Prostate gland (tissue), 2 donors: ENCODE results near the gene PRR7. TPM values are rescaled to one million over a fixed set of nuclear protein-coding genes. Genes with fewer than 3 reads are reported as not detected.
A peak's percentile ranks its signal among the peaks of the same experiment; 100 is the strongest.

Experiments
- DNase-seq: peaks from one replicate; pipeline ENCODE4 v3.0.0-alpha.2; 2019; ENCODE audit warnings: low spot score
- H3K27ac ChIP-seq, 2 donors: fragments of 200-600 bp; sonication (generic); 2 replicates each; pipeline ENCODE4 v1.5.1; 2017 to 2019
- H3K27me3 ChIP-seq: fragments of 200-600 bp; sonication (generic); replicated peaks from 2 replicates; pipeline ENCODE4 v1.5.1; 2019; ENCODE audit not compliant: insufficient read depth
- H3K36me3 ChIP-seq, 2 donors: fragments of 200-600 bp; sonication (generic); 1 replicate in 1 of 2; 2 replicates in 1 of 2; pipeline versions ENCODE4 v1.5.1 to v1.8.1; 2017 to 2019
- H3K4me1 ChIP-seq: fragments of 200-600 bp; sonication (generic); replicated peaks from 2 replicates; pipeline ENCODE4 v1.5.1; 2019
- H3K4me3 ChIP-seq, 2 donors: fragments of 200-600 bp; sonication (generic); 2 replicates each; pipeline ENCODE4 v1.5.1; 2017 to 2019
- H3K9me3 ChIP-seq: fragments of 200-600 bp; sonication (generic); 2 replicates; pipeline ENCODE4 v1.5.1; 2017
- POLR2A ChIP-seq: fragments of 450-650 bp; IDR thresholded peaks from one replicate; pipeline ENCODE4 v1.6.1; 2016; ENCODE audit warnings: antibody characterized with exemption, mild to moderate bottlenecking
- POLR2AphosphoS5 ChIP-seq: sonication (generic); formaldehyde crosslinking; IDR thresholded peaks from one replicate; pipeline ENCODE4 v1.6.1; 2017; ENCODE audit warnings: antibody characterized with exemption
- WGBS: methylation state at CpG from one replicate; pipeline ENCODE4 v1.1.5; 2018; 5-methylcytosine and 5-hydroxymethylcytosine counted together
- intact Hi-C: fragments of 100-400 bp; cut with DNase I; formaldehyde crosslinking; loops from one replicate; pipeline ENCODE4 v1.14.2; 2022
- total RNA-seq, 2 donors: library from RNA; depleted of rRNA; stranded (reverse); fragments of >200 nt; gene quantifications; one replicate each; pipeline ENCODE4 v1.1.0, GENCODE V29; 2016
- TF ChIP-seq, protein P1 (sequence below), 4 experiments: fragments of 200-600 bp in 2 of 4; fragments of 450-650 bp in 2 of 4; sonication (generic) in 2 of 4; IDR thresholded peaks; 1 replicate in 3 of 4; 2 replicates in 1 of 4; pipeline ENCODE4 v1.5.1; 2016 to 2019; ENCODE audit warnings: antibody characterized with exemption in 4 of 4, mild to moderate bottlenecking in 2 of 4, moderate library complexity in 2 of 4

PRR7 gene
- total RNA-seq, 2 donors from 2014 or later = 8.7 to 11.0 TPM

DNA sequence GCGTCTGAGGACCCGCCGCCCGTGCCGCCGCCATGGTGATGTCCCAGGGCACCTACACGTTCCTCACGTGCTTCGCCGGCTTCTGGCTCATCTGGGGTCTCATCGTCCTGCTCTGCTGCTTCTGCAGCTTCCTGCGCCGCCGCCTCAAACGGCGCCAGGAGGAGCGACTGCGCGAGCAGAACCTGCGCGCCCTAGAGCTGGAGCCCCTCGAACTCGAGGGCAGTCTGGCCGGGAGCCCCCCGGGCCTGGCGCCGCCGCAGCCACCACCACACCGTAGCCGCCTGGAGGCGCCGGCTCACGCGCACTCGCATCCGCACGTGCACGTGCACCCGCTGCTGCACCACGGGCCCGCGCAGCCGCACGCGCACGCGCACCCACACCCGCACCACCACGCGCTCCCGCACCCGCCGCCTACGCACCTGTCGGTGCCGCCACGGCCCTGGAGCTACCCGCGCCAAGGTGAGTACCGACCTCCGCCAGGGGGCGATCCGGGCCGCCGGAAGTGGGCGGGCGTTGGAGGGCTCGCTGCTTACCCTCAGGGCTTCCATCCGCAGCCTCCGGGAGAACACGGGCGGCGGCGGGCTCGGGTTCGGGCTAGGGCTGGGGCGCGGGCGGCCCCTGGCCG is 8.5 kb downstream of the PRR7 start:
- H3K27ac ChIP-seq = peak overlapping the region; percentile 71 to 79
- WGBS = 0% methylated on average over 41 of the region's 80 CpGs
- no peaks in the 10 kb centered on the region for H3K27me3 ChIP-seq
- peak overlapping the region; percentile 42 to 54 for H3K4me3 ChIP-seq
- TF ChIP-seq POLR2AphosphoS5 = no peak
- TF ChIP-seq, protein P1, sequence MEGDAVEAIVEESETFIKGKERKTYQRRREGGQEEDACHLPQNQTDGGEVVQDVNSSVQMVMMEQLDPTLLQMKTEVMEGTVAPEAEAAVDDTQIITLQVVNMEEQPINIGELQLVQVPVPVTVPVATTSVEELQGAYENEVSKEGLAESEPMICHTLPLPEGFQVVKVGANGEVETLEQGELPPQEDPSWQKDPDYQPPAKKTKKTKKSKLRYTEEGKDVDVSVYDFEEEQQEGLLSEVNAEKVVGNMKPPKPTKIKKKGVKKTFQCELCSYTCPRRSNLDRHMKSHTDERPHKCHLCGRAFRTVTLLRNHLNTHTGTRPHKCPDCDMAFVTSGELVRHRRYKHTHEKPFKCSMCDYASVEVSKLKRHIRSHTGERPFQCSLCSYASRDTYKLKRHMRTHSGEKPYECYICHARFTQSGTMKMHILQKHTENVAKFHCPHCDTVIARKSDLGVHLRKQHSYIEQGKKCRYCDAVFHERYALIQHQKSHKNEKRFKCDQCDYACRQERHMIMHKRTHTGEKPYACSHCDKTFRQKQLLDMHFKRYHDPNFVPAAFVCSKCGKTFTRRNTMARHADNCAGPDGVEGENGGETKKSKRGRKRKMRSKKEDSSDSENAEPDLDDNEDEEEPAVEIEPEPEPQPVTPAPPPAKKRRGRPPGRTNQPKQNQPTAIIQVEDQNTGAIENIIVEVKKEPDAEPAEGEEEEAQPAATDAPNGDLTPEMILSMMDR (IDR thresholded peaks at IDR 0.05) = peak; percentile 61 to 93 (median 85)
- TF ChIP-seq POLR2A = peak; percentile 34
- no peaks in the 10 kb centered on the region for H3K9me3 ChIP-seq
- no peaks in the 10 kb centered on the region for H3K36me3 ChIP-seq
- intact Hi-C loops = loop anchor here (2.0 to 5.0 kb wide), 4 partner anchors 44 to 138 kb away; no protein-coding TSS in a partner anchor
- H3K4me1 ChIP-seq = no peaks in the 10 kb centered on the region
- DNase-seq = peak; percentile 71

DNA sequence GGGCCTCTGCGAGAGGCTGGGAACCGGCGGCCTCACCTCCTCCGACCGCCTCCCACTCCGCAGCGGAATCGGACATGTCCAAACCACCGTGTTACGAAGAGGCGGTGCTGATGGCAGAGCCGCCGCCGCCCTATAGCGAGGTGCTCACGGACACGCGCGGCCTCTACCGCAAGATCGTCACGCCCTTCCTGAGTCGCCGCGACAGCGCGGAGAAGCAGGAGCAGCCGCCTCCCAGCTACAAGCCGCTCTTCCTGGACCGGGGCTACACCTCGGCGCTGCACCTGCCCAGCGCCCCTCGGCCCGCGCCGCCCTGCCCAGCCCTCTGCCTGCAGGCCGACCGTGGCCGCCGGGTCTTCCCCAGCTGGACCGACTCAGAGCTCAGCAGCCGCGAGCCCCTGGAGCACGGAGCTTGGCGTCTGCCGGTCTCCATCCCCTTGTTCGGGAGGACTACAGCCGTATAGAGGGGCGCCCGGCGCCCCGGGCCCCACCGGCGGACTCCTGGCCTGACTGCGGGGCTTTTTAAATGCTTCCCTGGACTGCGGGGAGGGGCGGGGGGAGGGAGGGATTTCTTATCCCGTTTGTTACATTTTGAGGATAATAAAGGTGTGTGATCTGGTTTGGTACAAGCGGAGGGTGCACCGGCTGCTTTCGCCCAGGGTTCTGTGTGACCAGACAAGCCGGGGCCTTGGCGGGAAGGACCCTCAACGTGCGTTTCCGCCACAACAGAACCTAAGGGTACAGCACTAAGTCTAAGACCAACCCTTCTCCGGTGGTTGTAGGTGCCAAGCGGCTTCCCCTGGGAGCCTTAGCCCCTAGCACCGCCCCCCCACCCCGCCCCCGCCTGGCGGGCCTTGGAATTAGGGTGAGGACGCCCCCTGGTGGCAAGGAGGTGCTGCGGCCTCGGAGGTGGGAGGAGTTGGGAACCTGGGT is 9.3 kb downstream of the PRR7 start:
- H3K36me3 ChIP-seq = no peaks in the 10 kb centered on the region
- intact Hi-C loops = loop anchor here (2.0 to 5.0 kb wide), 4 partner anchors 43 to 139 kb away; no protein-coding TSS in a partner anchor
- under 1% methylated on average over 59 of the region's 76 CpGs for WGBS
- DNase-seq = peak; percentile 91
- H3K9me3 ChIP-seq = no peaks in the 10 kb centered on the region
- peak overlapping the region; percentile 42 to 54 for H3K4me3 ChIP-seq
- H3K27ac ChIP-seq = peak overlapping the region; percentile 71 to 79
- no peaks in the 10 kb centered on the region for H3K4me1 ChIP-seq
- no peaks in the 10 kb centered on the region for H3K27me3 ChIP-seq
- TF ChIP-seq POLR2A (no peak), POLR2AphosphoS5 (peak; percentile 37)
- TF ChIP-seq, protein P1 (IDR thresholded peaks at IDR 0.05) = peak; percentile 75 to 98 (median 90)

GRCh38 chr5:177456591-177456964 is 10.0 kb downstream of the PRR7 start:
- Histone ChIP-seq H3K9me3 (no peaks in the 10 kb centered on the region), H3K4me3 (peak overlapping the region in 1 of 2 donors; percentile 42), H3K36me3 (no peaks in the 10 kb centered on the region), H3K4me1 (no peaks in the 10 kb centered on the region), H3K27me3 (no peaks in the 10 kb centered on the region), H3K27ac (no peak overlapping the region)
- TF ChIP-seq POLR2A = no peak
- WGBS = 33% methylated on average over 12 of the region's 12 CpGs
- intact Hi-C loops = loop anchor here (5.0 kb wide), 1 partner anchor 139 kb away; no protein-coding TSS in a partner anchor
- DNase-seq = no peak

DNA sequence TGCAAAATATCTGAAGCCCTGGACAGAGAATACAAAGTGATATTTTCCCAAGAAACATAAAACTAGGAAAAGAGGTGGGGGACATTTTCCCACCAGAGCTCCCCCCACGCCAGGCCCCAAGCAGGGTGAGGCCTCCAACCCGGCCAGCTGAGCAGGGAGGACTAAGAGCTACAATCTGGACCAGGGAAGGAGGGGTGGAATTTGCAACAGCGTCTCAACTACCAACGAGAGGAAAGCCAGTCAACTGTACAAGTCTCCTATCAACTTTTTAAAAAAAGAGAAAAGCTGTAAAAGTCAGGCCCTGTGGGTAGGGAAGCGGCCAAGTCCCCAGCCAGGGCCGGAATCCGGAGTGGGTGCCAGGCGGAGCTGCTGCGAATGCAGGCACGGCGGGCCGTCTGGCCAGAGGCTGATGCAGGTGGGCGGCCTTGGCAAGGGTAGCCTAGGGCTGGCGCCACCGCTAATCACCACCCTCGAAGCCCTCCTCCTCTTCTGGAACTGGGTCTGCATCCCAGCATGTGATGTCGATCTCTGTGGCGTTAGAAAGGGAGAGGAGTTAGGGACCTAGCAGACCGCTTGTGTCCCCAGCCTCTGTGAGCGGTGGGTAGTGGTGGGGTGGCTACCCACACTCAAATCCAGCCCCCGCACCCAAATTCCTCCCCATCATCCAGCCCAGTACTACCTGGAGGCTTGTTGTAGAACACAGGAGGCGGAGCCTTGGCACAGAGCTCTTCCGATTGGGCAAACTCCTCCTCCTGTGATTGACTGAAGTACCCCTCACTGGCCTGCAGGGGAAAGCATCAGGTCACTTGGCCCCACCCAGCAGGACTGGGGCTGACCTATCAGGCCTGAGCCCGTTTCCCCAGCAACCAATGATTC is 10.6 kb downstream of the PRR7 start:
- Histone ChIP-seq H3K27ac (no peak overlapping the region), H3K4me1 (no peaks in the 10 kb centered on the region), H3K36me3 (no peaks in the 10 kb centered on the region), H3K4me3 (no peak overlapping the region), H3K9me3 (no peaks in the 10 kb centered on the region), H3K27me3 (no peaks in the 10 kb centered on the region)
- DNase-seq = peak; percentile 63
- WGBS = 41% methylated on average over 24 of the region's 24 CpGs
- no peak for TF ChIP-seq POLR2A
- TF ChIP-seq, protein P1 (IDR thresholded peaks at IDR 0.05) = peak in 3 of 4 experiments; percentile 26 to 74 (median 53)
- TF ChIP-seq POLR2AphosphoS5 = peak; percentile 45
- intact Hi-C loops = loop anchor here (5.0 kb wide), 1 partner anchor 140 kb away; no protein-coding TSS in a partner anchor
